Measurements from ENCODE around the gene KCNC1. TPM values are rescaled to one million over a fixed set of nuclear protein-coding genes. Genes with fewer than 3 reads are reported as not detected.
A peak's percentile ranks its signal among the peaks of the same experiment; 100 is the strongest.

Gene KCNC1
- polyA plus RNA-seq, 2 donors, result 0.01 TPM; not detected in 1

- Histone ChIP-seq H3K27ac (ENCODE audit: low read depth in 2 of 2, low read length in 1 of 2) (no peak overlapping the region), H3K4me3 (ENCODE audit: low read depth in 1 of 2, low read length in 2 of 2) (no peak overlapping the region), H3K9me3 (ENCODE audit: control insufficient read depth in 2 of 2, insufficient read depth in 1 of 2, low read depth in 1 of 2, low read length in 1 of 2) (no peaks in the 10 kb centered on the region), H3K27me3 (ENCODE audit: control insufficient read depth in 1 of 2, insufficient read depth in 2 of 2, low read length in 2 of 2) (no peaks in the 10 kb centered on the region), H3K36me3 (ENCODE audit: control insufficient read depth in 2 of 2, insufficient read depth in 2 of 2, low read length in 1 of 2) (no peaks in the 10 kb centered on the region), H3K4me1 (ENCODE audit: control insufficient read depth in 2 of 2, insufficient read depth in 2 of 2, low read length in 1 of 2) (no peaks in the 10 kb centered on the region)
- 67 to 69% methylated on average over 4 of the region's 4 CpGs for WGBS, 2 donors
Observed at GRCh38 chr11:17816232-17816931, 81.8 kb downstream of the KCNC1 start.

GRCh38 chr11:17821648-17822400 lies 87.2 kb downstream of the KCNC1 start:
- Histone ChIP-seq H3K4me1 (ENCODE audit: control insufficient read depth in 2 of 2, insufficient read depth in 2 of 2, low read length in 1 of 2) (no peaks in the 10 kb centered on the region), H3K27ac (ENCODE audit: low read depth in 2 of 2, low read length in 1 of 2) (no peak overlapping the region), H3K4me3 (ENCODE audit: low read depth in 1 of 2, low read length in 2 of 2) (no peak overlapping the region), H3K9me3 (ENCODE audit: control insufficient read depth in 2 of 2, insufficient read depth in 1 of 2, low read depth in 1 of 2, low read length in 1 of 2) (no peaks in the 10 kb centered on the region), H3K27me3 (ENCODE audit: control insufficient read depth in 1 of 2, insufficient read depth in 2 of 2, low read length in 2 of 2) (no peaks in the 10 kb centered on the region), H3K36me3 (ENCODE audit: control insufficient read depth in 2 of 2, insufficient read depth in 2 of 2, low read length in 1 of 2) (no peaks in the 10 kb centered on the region)
- WGBS, 2 donors, result 76 to 77% methylated on average over 4 of the region's 4 CpGs

- no peaks in the 10 kb centered on the region for H3K9me3 ChIP-seq (ENCODE audit: control insufficient read depth in 2 of 2, insufficient read depth in 1 of 2, low read depth in 1 of 2, low read length in 1 of 2)
- 76 to 83% methylated on average over 5 of the region's 5 CpGs for WGBS, 2 donors
- H3K27me3 ChIP-seq (ENCODE audit: control insufficient read depth in 1 of 2, insufficient read depth in 2 of 2, low read length in 2 of 2), result no peaks in the 10 kb centered on the region
- H3K27ac ChIP-seq (ENCODE audit: low read depth in 2 of 2, low read length in 1 of 2), result peak overlapping the region in 1 of 2 donors; percentile 51
- no peaks in the 10 kb centered on the region for H3K36me3 ChIP-seq (ENCODE audit: control insufficient read depth in 2 of 2, insufficient read depth in 2 of 2, low read length in 1 of 2)
- no peak overlapping the region for H3K4me3 ChIP-seq (ENCODE audit: low read depth in 1 of 2, low read length in 2 of 2)
- no peaks in the 10 kb centered on the region for H3K4me1 ChIP-seq (ENCODE audit: control insufficient read depth in 2 of 2, insufficient read depth in 2 of 2, low read length in 1 of 2)
Observed at GRCh38 chr11:17822401-17822781, 87.8 kb downstream of the KCNC1 start.

- no peaks in the 10 kb centered on the region for H3K4me1 ChIP-seq (ENCODE audit: control insufficient read depth in 2 of 2, insufficient read depth in 2 of 2, low read length in 1 of 2)
- H3K27ac ChIP-seq (ENCODE audit: low read depth in 2 of 2, low read length in 1 of 2), result no peak overlapping the region
- no peaks in the 10 kb centered on the region for H3K9me3 ChIP-seq (ENCODE audit: control insufficient read depth in 2 of 2, insufficient read depth in 1 of 2, low read depth in 1 of 2, low read length in 1 of 2)
- H3K36me3 ChIP-seq (ENCODE audit: control insufficient read depth in 2 of 2, insufficient read depth in 2 of 2, low read length in 1 of 2), result no peaks in the 10 kb centered on the region
- H3K4me3 ChIP-seq (ENCODE audit: low read depth in 1 of 2, low read length in 2 of 2), result no peak overlapping the region
- WGBS, 2 donors, result 87 to 96% methylated on average over 5 of the region's 5 CpGs
- H3K27me3 ChIP-seq (ENCODE audit: control insufficient read depth in 1 of 2, insufficient read depth in 2 of 2, low read length in 2 of 2), result no peaks in the 10 kb centered on the region
Observed at GRCh38 chr11:17827006-17827405, 92.4 kb downstream of the KCNC1 start.

- Histone ChIP-seq H3K4me1 (ENCODE audit: control insufficient read depth in 2 of 2, insufficient read depth in 2 of 2, low read length in 1 of 2) (no peaks in the 10 kb centered on the region), H3K27me3 (ENCODE audit: control insufficient read depth in 1 of 2, insufficient read depth in 2 of 2, low read length in 2 of 2) (no peaks in the 10 kb centered on the region), H3K27ac (ENCODE audit: low read depth in 2 of 2, low read length in 1 of 2) (no peak overlapping the region), H3K36me3 (ENCODE audit: control insufficient read depth in 2 of 2, insufficient read depth in 2 of 2, low read length in 1 of 2) (no peaks in the 10 kb centered on the region), H3K4me3 (ENCODE audit: low read depth in 1 of 2, low read length in 2 of 2) (no peak overlapping the region), H3K9me3 (ENCODE audit: control insufficient read depth in 2 of 2, insufficient read depth in 1 of 2, low read depth in 1 of 2, low read length in 1 of 2) (no peaks in the 10 kb centered on the region)
- 68 to 74% methylated on average over 9 of the region's 9 CpGs for WGBS, 2 donors
Observed at GRCh38 chr11:17828311-17828751, 93.8 kb downstream of the KCNC1 start.

- no peaks in the 10 kb centered on the region for H3K27me3 ChIP-seq (ENCODE audit: control insufficient read depth in 1 of 2, insufficient read depth in 2 of 2, low read length in 2 of 2)
Observed at GRCh38 chr11:17831228-17831627, 96.6 kb downstream of the KCNC1 start.

GRCh38 chr11:17831883-17832282 lies 97.3 kb downstream of the KCNC1 start:
- Histone ChIP-seq H3K4me3 (ENCODE audit: low read depth in 1 of 2, low read length in 2 of 2) (no peak overlapping the region), H3K36me3 (ENCODE audit: control insufficient read depth in 2 of 2, insufficient read depth in 2 of 2, low read length in 1 of 2) (no peaks in the 10 kb centered on the region), H3K9me3 (ENCODE audit: control insufficient read depth in 2 of 2, insufficient read depth in 1 of 2, low read depth in 1 of 2, low read length in 1 of 2) (no peaks in the 10 kb centered on the region), H3K4me1 (ENCODE audit: control insufficient read depth in 2 of 2, insufficient read depth in 2 of 2, low read length in 1 of 2) (no peaks in the 10 kb centered on the region), H3K27ac (ENCODE audit: low read depth in 2 of 2, low read length in 1 of 2) (no peak overlapping the region), H3K27me3 (ENCODE audit: control insufficient read depth in 1 of 2, insufficient read depth in 2 of 2, low read length in 2 of 2) (no peaks in the 10 kb centered on the region)
- WGBS, 2 donors, result 91 to 99% methylated on average over 3 of the region's 3 CpGs

More at GRCh38 chr11:17831228-17831627, 96.6 kb downstream of the KCNC1 start:
- Histone ChIP-seq H3K27ac (ENCODE audit: low read depth in 2 of 2, low read length in 1 of 2) (no peak overlapping the region), H3K9me3 (ENCODE audit: control insufficient read depth in 2 of 2, insufficient read depth in 1 of 2, low read depth in 1 of 2, low read length in 1 of 2) (no peaks in the 10 kb centered on the region), H3K36me3 (ENCODE audit: control insufficient read depth in 2 of 2, insufficient read depth in 2 of 2, low read length in 1 of 2) (no peaks in the 10 kb centered on the region), H3K4me1 (ENCODE audit: control insufficient read depth in 2 of 2, insufficient read depth in 2 of 2, low read length in 1 of 2) (no peaks in the 10 kb centered on the region), H3K4me3 (ENCODE audit: low read depth in 1 of 2, low read length in 2 of 2) (no peak overlapping the region)
- 84 to 97% methylated on average over 1 of the region's 1 CpG for WGBS, 2 donors

Other genes starting within 250 kb of the KCNC1 start
- under 1 TPM; 0.08 TPM for gene USH1C, start 190.4 kb upstream of the KCNC1 start, polyA plus RNA-seq
- not detected for gene OTOG, start 187.5 kb upstream of the KCNC1 start, polyA plus RNA-seq
- not detected for gene MYOD1, start 15.2 kb upstream of the KCNC1 start, polyA plus RNA-seq

Data from esophagus (tissue), 2 donors.